ENCODE results near the gene DLG2.

Gene DLG2

DNA sequence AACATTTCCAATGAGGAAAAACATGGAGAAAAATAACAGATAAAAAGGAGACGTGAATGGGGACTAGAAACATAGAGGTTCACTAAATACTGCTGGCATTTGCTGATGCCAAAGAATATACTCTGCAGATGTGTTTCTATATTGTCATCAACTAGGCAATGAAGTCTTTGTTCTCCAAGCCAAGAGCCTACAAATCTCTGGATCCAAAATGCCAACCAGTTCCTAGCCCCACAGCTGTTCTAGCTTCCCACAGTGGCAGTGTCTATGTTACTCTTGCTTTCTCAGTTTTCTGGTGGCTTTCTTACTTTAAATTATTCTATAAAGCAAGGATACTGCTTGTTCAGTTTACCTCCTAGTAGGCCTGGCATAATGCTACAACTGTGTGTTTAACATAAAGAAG is 1363.1 kb downstream of the DLG2 start:
- Histone ChIP-seq H3K36me3 (ENCODE audit: control insufficient read depth, low read length) (no peaks in the 10 kb centered on the region), H3F3A (ENCODE audit: control insufficient read depth, insufficient read depth) (no peaks in the 10 kb centered on the region), H3K4me1 (ENCODE audit: control insufficient read depth, low read length) (no peaks in the 10 kb centered on the region), H3K27ac (ENCODE audit: low read depth, low read length) (no peak overlapping the region), H3K4me2 (ENCODE audit: low read length) (no peak overlapping the region), H3K9me3 (ENCODE audit: control insufficient read depth, insufficient read depth, low read length) (no peaks in the 10 kb centered on the region), H4K20me1 (ENCODE audit: control insufficient read depth, insufficient read depth, low read depth, low read length) (no peaks in the 10 kb centered on the region), H3K9me2 (replicated peaks; ENCODE audit: control insufficient read depth, low read length) (no peaks in the 10 kb centered on the region), H3K27me3 (ENCODE audit: control insufficient read depth, low read length) (no peaks in the 10 kb centered on the region), H3K79me2 (ENCODE audit: control insufficient read depth, low read length) (no peaks in the 10 kb centered on the region), H3K4me3 (ENCODE audit: low read length) (no peak overlapping the region)
- TF ChIP-seq, protein P1, sequence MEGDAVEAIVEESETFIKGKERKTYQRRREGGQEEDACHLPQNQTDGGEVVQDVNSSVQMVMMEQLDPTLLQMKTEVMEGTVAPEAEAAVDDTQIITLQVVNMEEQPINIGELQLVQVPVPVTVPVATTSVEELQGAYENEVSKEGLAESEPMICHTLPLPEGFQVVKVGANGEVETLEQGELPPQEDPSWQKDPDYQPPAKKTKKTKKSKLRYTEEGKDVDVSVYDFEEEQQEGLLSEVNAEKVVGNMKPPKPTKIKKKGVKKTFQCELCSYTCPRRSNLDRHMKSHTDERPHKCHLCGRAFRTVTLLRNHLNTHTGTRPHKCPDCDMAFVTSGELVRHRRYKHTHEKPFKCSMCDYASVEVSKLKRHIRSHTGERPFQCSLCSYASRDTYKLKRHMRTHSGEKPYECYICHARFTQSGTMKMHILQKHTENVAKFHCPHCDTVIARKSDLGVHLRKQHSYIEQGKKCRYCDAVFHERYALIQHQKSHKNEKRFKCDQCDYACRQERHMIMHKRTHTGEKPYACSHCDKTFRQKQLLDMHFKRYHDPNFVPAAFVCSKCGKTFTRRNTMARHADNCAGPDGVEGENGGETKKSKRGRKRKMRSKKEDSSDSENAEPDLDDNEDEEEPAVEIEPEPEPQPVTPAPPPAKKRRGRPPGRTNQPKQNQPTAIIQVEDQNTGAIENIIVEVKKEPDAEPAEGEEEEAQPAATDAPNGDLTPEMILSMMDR (IDR thresholded peaks at IDR 0.05; ENCODE audit: low read depth, low read length, poor library complexity, severe bottlenecking) = no peak
- no peak for TF ChIP-seq EZH2phosphoT487 (IDR thresholded peaks at IDR 0.05; ENCODE audit: borderline replicate concordance, low read length)

- H3K4me2 ChIP-seq (ENCODE audit: low read length) = no peak overlapping the region
- no peak overlapping the region for H3K4me3 ChIP-seq (ENCODE audit: low read length)
- no peaks in the 10 kb centered on the region for H4K20me1 ChIP-seq (ENCODE audit: control insufficient read depth, insufficient read depth, low read depth, low read length)
- H3K79me2 ChIP-seq (ENCODE audit: control insufficient read depth, low read length) = no peaks in the 10 kb centered on the region
- H3K27ac ChIP-seq (ENCODE audit: low read depth, low read length) = no peak overlapping the region
- H3K4me1 ChIP-seq (ENCODE audit: control insufficient read depth, low read length) = no peaks in the 10 kb centered on the region
- H3K9me2 ChIP-seq (replicated peaks; ENCODE audit: control insufficient read depth, low read length) = no peaks in the 10 kb centered on the region
- H3K36me3 ChIP-seq (ENCODE audit: control insufficient read depth, low read length) = no peaks in the 10 kb centered on the region
- TF ChIP-seq, protein P1 (IDR thresholded peaks at IDR 0.05; ENCODE audit: low read depth, low read length, poor library complexity, severe bottlenecking) = no peak
- no peak for TF ChIP-seq EZH2phosphoT487 (IDR thresholded peaks at IDR 0.05; ENCODE audit: borderline replicate concordance, low read length)
- H3K9me3 ChIP-seq (ENCODE audit: control insufficient read depth, insufficient read depth, low read length) = no peaks in the 10 kb centered on the region
- no peaks in the 10 kb centered on the region for H3F3A ChIP-seq (ENCODE audit: control insufficient read depth, insufficient read depth)
- no peaks in the 10 kb centered on the region for H3K27me3 ChIP-seq (ENCODE audit: control insufficient read depth, low read length)
Measured at GRCh38 chr11:84261707-84262106, 1365.4 kb downstream of the DLG2 start.

DNA sequence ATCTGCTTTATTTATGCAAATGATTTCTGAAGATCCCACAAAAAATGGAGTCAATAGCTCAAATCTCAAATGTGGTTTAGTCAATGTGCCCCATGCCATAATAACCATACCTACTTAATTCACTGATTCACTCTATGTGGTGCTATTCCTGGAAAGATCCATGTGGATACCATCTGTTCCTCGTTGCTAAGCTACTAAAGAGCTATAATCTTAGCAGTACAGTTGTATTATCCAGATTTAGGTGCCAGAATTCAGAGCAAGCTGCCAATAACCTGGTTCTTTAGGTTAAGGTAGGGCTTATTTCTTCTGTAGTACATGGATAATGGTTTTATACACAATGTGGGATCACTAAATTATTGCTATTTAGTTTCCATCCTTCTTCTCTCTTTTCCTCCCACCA is 1366.3 kb downstream of the DLG2 start:
- no peak for TF ChIP-seq EZH2phosphoT487 (IDR thresholded peaks at IDR 0.05; ENCODE audit: borderline replicate concordance, low read length)
- TF ChIP-seq, protein P1 (IDR thresholded peaks at IDR 0.05; ENCODE audit: low read depth, low read length, poor library complexity, severe bottlenecking) = no peak
- no peak overlapping the region for H3K4me2 ChIP-seq (ENCODE audit: low read length)
- no peak overlapping the region for H3K27ac ChIP-seq (ENCODE audit: low read depth, low read length)
- no peaks in the 10 kb centered on the region for H3K9me2 ChIP-seq (replicated peaks; ENCODE audit: control insufficient read depth, low read length)
- no peaks in the 10 kb centered on the region for H3F3A ChIP-seq (ENCODE audit: control insufficient read depth, insufficient read depth)
- H3K9me3 ChIP-seq (ENCODE audit: control insufficient read depth, insufficient read depth, low read length) = no peaks in the 10 kb centered on the region
- H3K36me3 ChIP-seq (ENCODE audit: control insufficient read depth, low read length) = no peaks in the 10 kb centered on the region
- H3K4me3 ChIP-seq (ENCODE audit: low read length) = no peak overlapping the region
- no peaks in the 10 kb centered on the region for H3K4me1 ChIP-seq (ENCODE audit: control insufficient read depth, low read length)
- no peaks in the 10 kb centered on the region for H4K20me1 ChIP-seq (ENCODE audit: control insufficient read depth, insufficient read depth, low read depth, low read length)
- H3K27me3 ChIP-seq (ENCODE audit: control insufficient read depth, low read length) = no peaks in the 10 kb centered on the region
- no peaks in the 10 kb centered on the region for H3K79me2 ChIP-seq (ENCODE audit: control insufficient read depth, low read length)

GRCh38 chr11:84256618-84257017 is 1370.5 kb downstream of the DLG2 start:
- no peaks in the 10 kb centered on the region for H3K79me2 ChIP-seq (ENCODE audit: control insufficient read depth, low read length)
- no peaks in the 10 kb centered on the region for H3F3A ChIP-seq (ENCODE audit: control insufficient read depth, insufficient read depth)
- no peak for TF ChIP-seq EZH2phosphoT487 (IDR thresholded peaks at IDR 0.05; ENCODE audit: borderline replicate concordance, low read length)
- TF ChIP-seq, protein P1 (IDR thresholded peaks at IDR 0.05; ENCODE audit: low read depth, low read length, poor library complexity, severe bottlenecking) = no peak
- no peak overlapping the region for H3K4me3 ChIP-seq (ENCODE audit: low read length)
- H3K36me3 ChIP-seq (ENCODE audit: control insufficient read depth, low read length) = no peaks in the 10 kb centered on the region
- H3K27me3 ChIP-seq (ENCODE audit: control insufficient read depth, low read length) = no peaks in the 10 kb centered on the region
- H4K20me1 ChIP-seq (ENCODE audit: control insufficient read depth, insufficient read depth, low read depth, low read length) = no peaks in the 10 kb centered on the region
- H3K4me1 ChIP-seq (ENCODE audit: control insufficient read depth, low read length) = no peaks in the 10 kb centered on the region
- no peaks in the 10 kb centered on the region for H3K9me2 ChIP-seq (replicated peaks; ENCODE audit: control insufficient read depth, low read length)
- no peak overlapping the region for H3K4me2 ChIP-seq (ENCODE audit: low read length)
- no peak overlapping the region for H3K27ac ChIP-seq (ENCODE audit: low read depth, low read length)
- no peaks in the 10 kb centered on the region for H3K9me3 ChIP-seq (ENCODE audit: control insufficient read depth, insufficient read depth, low read length)

Data from DOHH2 (cell line).